ENCODE data around the gene ACBD7.

Gene ACBD7

GRCh38 chr10:15084502-15084922, 4.1 kb downstream of the ACBD7 start:
- DNase-seq, result peak; percentile 12

- DNase-seq, result no peak
Observed at GRCh38 chr10:15083674-15084501, 4.7 kb downstream of the ACBD7 start.

GRCh38 chr10:15075421-15075820, 13.2 kb downstream of the ACBD7 start:
- no peak for DNase-seq

GRCh38 chr10:15072358-15072757, 16.2 kb downstream of the ACBD7 start:
- no peak for DNase-seq

- no peak for DNase-seq
Observed at GRCh38 chr10:15069230-15069629, 19.3 kb downstream of the ACBD7 start.

- no peak for DNase-seq
Observed at GRCh38 chr10:15068802-15069201, 19.8 kb downstream of the ACBD7 start.

- DNase-seq, result no peak
Observed at GRCh38 chr10:15067154-15067553, 21.4 kb downstream of the ACBD7 start.

- DNase-seq, result no peak
Observed at GRCh38 chr10:15060638-15061037, 27.9 kb downstream of the ACBD7 start.

- DNase-seq, result no peak
Observed at GRCh38 chr10:15059914-15060313, 28.7 kb downstream of the ACBD7 start.

GRCh38 chr10:15058689-15059088, 29.9 kb downstream of the ACBD7 start:
- DNase-seq, result no peak

- DNase-seq, result no peak
Observed at GRCh38 chr10:15053061-15053460, 35.5 kb downstream of the ACBD7 start.

GRCh38 chr10:15052121-15052520, 36.5 kb downstream of the ACBD7 start:
- no peak for DNase-seq

- no peak for DNase-seq
Observed at GRCh38 chr10:15049533-15049932, 39.0 kb downstream of the ACBD7 start.

GRCh38 chr10:15046626-15047025, 42.0 kb downstream of the ACBD7 start:
- no peak for DNase-seq

GRCh38 chr10:15045380-15045779, 43.2 kb downstream of the ACBD7 start:
- DNase-seq, result no peak

GRCh38 chr10:15043674-15044073, 44.9 kb downstream of the ACBD7 start, which contains the start of gene OLAH:
Gene OLAH (plus strand): TSS chr10:15043943. CDS start chr10:15047289, 3,346 bp downstream.
- peak; percentile 15 for DNase-seq

GRCh38 chr10:15038416-15038815, 50.2 kb downstream of the ACBD7 start:
- no peak for DNase-seq

- DNase-seq, result no peak
Observed at GRCh38 chr10:15037691-15038090, 50.9 kb downstream of the ACBD7 start.

GRCh38 chr10:15035385-15036301, 52.9 kb downstream of the ACBD7 start:
- DNase-seq, result no peak

- no peak for DNase-seq
Observed at GRCh38 chr10:15027741-15028140, 60.8 kb downstream of the ACBD7 start.

Measured in activated CD4-positive, alpha-beta T cell treated with anti-CD3 and anti-CD28 coated beads, Interleukin-2, Interleukin-6, amounts not matched to agents 100 ng/mL and 50 ng/mL, durations not matched to agents 16 hours and 8 hours (primary cell).